CD4-positive, alpha-beta T cell (primary cell): ENCODE measurements around the gene TLX3. TPM values are rescaled to one million over a fixed set of nuclear protein-coding genes. Genes with fewer than 3 reads are reported as not detected.

Source experiments
- ATAC-seq: fragments of 200-7000 bp; cut with Tn5 transposase; one replicate; pipeline ENCODE4 v1.10.0; 2022; ENCODE audit warnings: mild to moderate bottlenecking; ENCODE audit not compliant: poor library complexity
- CTCF ChIA-PET: fragments of 350-600 bp; sonication (Branson Sonifier 250); formaldehyde crosslinking; loops from one replicate; lab custom pipeline; 2021; ENCODE audit warnings: antibody characterized with exemption, inconsistent platforms; lab: Charles Lee
- POLR2A ChIA-PET: fragments of 350-600 bp; sonication (Branson Sonifier 250); formaldehyde crosslinking; loops from one replicate; lab custom pipeline; 2021; ENCODE audit warnings: antibody characterized with exemption, inconsistent platforms; lab: Charles Lee
- DNase-seq, 14 experiments: peaks; one replicate each; pipeline ENCODE4 v3.0.0-alpha.2; 2013 to 2020; ENCODE audit warnings: mixed read lengths in 2 of 14
- H3K27ac ChIP-seq, 2 donors: one replicate each; pipeline versions ENCODE4 v1.5.1 to v1.7.0; 2013; ENCODE audit warnings: low read length in 2 of 2, low read depth in 1 of 2, mild to moderate bottlenecking in 1 of 2
- H3K27me3 ChIP-seq, 2 experiments: 1 replicate in 1 of 2; 2 replicates in 1 of 2; pipeline versions ENCODE4 v1.6.1 to v1.7.0; 2013; ENCODE audit warnings: low read length in 2 of 2, control low read depth in 1 of 2, mild to moderate bottlenecking in 1 of 2, moderate library complexity in 1 of 2; ENCODE audit not compliant: insufficient read depth in 2 of 2, control insufficient read depth in 1 of 2
- H3K36me3 ChIP-seq: one replicate; pipeline ENCODE4 v1.6.1; 2013; ENCODE audit warnings: low read length, control low read depth; ENCODE audit not compliant: insufficient read depth
- H3K4me1 ChIP-seq: one replicate; pipeline ENCODE4 v1.6.1; 2013; ENCODE audit warnings: low read length, control low read depth; ENCODE audit not compliant: insufficient read depth
- H3K4me3 ChIP-seq: one replicate; pipeline ENCODE4 v1.5.1; 2013; ENCODE audit warnings: mild to moderate bottlenecking, low read length, moderate library complexity
- H3K9me3 ChIP-seq, 2 experiments: 1 replicate in 1 of 2; 2 replicates in 1 of 2; pipeline versions ENCODE4 v1.6.1 to v1.7.0; 2013; ENCODE audit warnings: low read length in 2 of 2, mild to moderate bottlenecking in 2 of 2, control low read depth in 1 of 2, moderate library complexity in 1 of 2; ENCODE audit not compliant: control insufficient read depth in 1 of 2, insufficient read depth in 1 of 2
- H3K27ac Mint-ChIP-seq: one replicate; pipeline ENCODE4 v1.8.0; 2020; ENCODE audit warnings: mixed read lengths
- H3K27me3 Mint-ChIP-seq: one replicate; pipeline ENCODE4 v1.8.0; 2021; ENCODE audit warnings: mixed read lengths
- H3K36me3 Mint-ChIP-seq: one replicate; pipeline ENCODE4 v1.8.0; 2021; ENCODE audit warnings: low read depth, mixed read lengths
- H3K4me1 Mint-ChIP-seq: one replicate; pipeline ENCODE4 v1.8.0; 2021; ENCODE audit warnings: low read depth, mixed read lengths
- H3K4me3 Mint-ChIP-seq: one replicate; pipeline ENCODE4 v1.8.0; 2020; ENCODE audit warnings: mild to moderate bottlenecking, mixed read lengths
- H3K9me3 Mint-ChIP-seq: one replicate; pipeline ENCODE4 v1.8.0; 2020; ENCODE audit warnings: mixed read lengths
- CTCF ChIP-seq: fragments of 200-600 bp; IDR thresholded peaks from one replicate; pipeline ENCODE4 v1.8.0; 2022; ENCODE audit warnings: antibody characterized with exemption, mild to moderate bottlenecking
- intact Hi-C, 2 experiments: fragments of 100-400 bp; cut with DNase I in 1 of 2; cut with micrococcal nuclease in 1 of 2; formaldehyde crosslinking; loops; one replicate each; pipeline versions ENCODE4 v1.15.1 to v1.9.0; 2023 to 2025; cut with DNase I, micrococcal nuclease
- total RNA-seq, 174 experiments: library from RNA in 2 of 174; stranded (reverse) in 2 of 174; gene quantifications; one replicate each; pipeline ENCODE4 v1.2.3 and lab custom pipeline; 2021 to 2026

TLX3 gene
- total RNA-seq, 2 experiments from 2014 or later = not detected

- intact Hi-C loops = no loop called here
- H3K27ac ChIP-seq = no peak overlapping the region
- Mint-ChIP-seq H3K9me3 (no peaks in the 10 kb centered on the region), H3K36me3 (no peaks in the 10 kb centered on the region), H3K4me1 (no peaks in the 10 kb centered on the region), H3K4me3 (no peak overlapping the region), H3K27ac (no peak overlapping the region), H3K27me3 (peaks cover 39% of the 10 kb centered on the region)
- no peak for TF ChIP-seq CTCF
- no peak for DNase-seq
- H3K27me3 ChIP-seq = peaks cover 0 to 13% of the 10 kb centered on the region in 2 experiments
- no peaks in the 10 kb centered on the region for H3K4me1 ChIP-seq
- H3K9me3 ChIP-seq = no peaks in the 10 kb centered on the region
- no peak for ATAC-seq
- H3K36me3 ChIP-seq = no peaks in the 10 kb centered on the region
- ChIA-PET POLR2A (no interaction called here), CTCF (no interaction called here)
- H3K4me3 ChIP-seq = no peak overlapping the region
Observed at GRCh38 chr5:171285465-171285864, 23.6 kb upstream of the TLX3 start.

- H3K9me3 Mint-ChIP-seq = no peaks in the 10 kb centered on the region
- H3K27ac Mint-ChIP-seq = no peak overlapping the region
- Histone ChIP-seq H3K36me3 (no peaks in the 10 kb centered on the region), H3K4me3 (no peak overlapping the region), H3K9me3 (no peaks in the 10 kb centered on the region), H3K27ac (no peak overlapping the region), H3K4me1 (no peaks in the 10 kb centered on the region), H3K27me3 (peaks cover 0 to 13% of the 10 kb centered on the region in 2 experiments)
- CTCF ChIA-PET = no interaction called here
- ATAC-seq = no peak
- H3K36me3 Mint-ChIP-seq = no peaks in the 10 kb centered on the region
- no peaks in the 10 kb centered on the region for H3K4me1 Mint-ChIP-seq
- H3K27me3 Mint-ChIP-seq = peaks cover 24% of the 10 kb centered on the region
- H3K4me3 Mint-ChIP-seq = no peak overlapping the region
- POLR2A ChIA-PET = no interaction called here
- intact Hi-C loops = no loop called here
- TF ChIP-seq CTCF = no peak
- DNase-seq = no peak
Observed at GRCh38 chr5:171288066-171288465, 21.0 kb upstream of the TLX3 start.

- CTCF ChIA-PET = no interaction called here
- no peaks in the 10 kb centered on the region for H3K4me1 Mint-ChIP-seq
- no peaks in the 10 kb centered on the region for H3K9me3 ChIP-seq
- ATAC-seq = no peak
- peaks cover 10% of the 10 kb centered on the region for H3K27me3 Mint-ChIP-seq
- no peaks in the 10 kb centered on the region for H3K36me3 ChIP-seq
- no peak overlapping the region for H3K4me3 ChIP-seq
- no peak for DNase-seq
- TF ChIP-seq CTCF = no peak
- POLR2A ChIA-PET = no interaction called here
- H3K4me3 Mint-ChIP-seq = no peak overlapping the region
- intact Hi-C loops = no loop called here
- no peaks in the 10 kb centered on the region for H3K36me3 Mint-ChIP-seq
- H3K27ac Mint-ChIP-seq = no peak overlapping the region
- H3K9me3 Mint-ChIP-seq = no peaks in the 10 kb centered on the region
- H3K4me1 ChIP-seq = no peaks in the 10 kb centered on the region
- H3K27ac ChIP-seq = no peak overlapping the region
- H3K27me3 ChIP-seq = peaks cover 0 to 14% of the 10 kb centered on the region in 2 experiments
Observed at GRCh38 chr5:171291371-171291770, 17.7 kb upstream of the TLX3 start.
